Stimulated activated CD8-positive, alpha-beta memory T cell treated with anti-CD3 and anti-CD28 coated beads, Interleukin-2, amount 100 ng/mL, for 48 hours (primary cell): ENCODE data around the gene PDGFA.

Experiments
- DNase-seq, 2 donors: peaks; one replicate each; pipeline ENCODE4 v3.0.0-alpha.2; 2020; ENCODE audit warnings: low read depth in 2 of 2

Gene PDGFA

DNA sequence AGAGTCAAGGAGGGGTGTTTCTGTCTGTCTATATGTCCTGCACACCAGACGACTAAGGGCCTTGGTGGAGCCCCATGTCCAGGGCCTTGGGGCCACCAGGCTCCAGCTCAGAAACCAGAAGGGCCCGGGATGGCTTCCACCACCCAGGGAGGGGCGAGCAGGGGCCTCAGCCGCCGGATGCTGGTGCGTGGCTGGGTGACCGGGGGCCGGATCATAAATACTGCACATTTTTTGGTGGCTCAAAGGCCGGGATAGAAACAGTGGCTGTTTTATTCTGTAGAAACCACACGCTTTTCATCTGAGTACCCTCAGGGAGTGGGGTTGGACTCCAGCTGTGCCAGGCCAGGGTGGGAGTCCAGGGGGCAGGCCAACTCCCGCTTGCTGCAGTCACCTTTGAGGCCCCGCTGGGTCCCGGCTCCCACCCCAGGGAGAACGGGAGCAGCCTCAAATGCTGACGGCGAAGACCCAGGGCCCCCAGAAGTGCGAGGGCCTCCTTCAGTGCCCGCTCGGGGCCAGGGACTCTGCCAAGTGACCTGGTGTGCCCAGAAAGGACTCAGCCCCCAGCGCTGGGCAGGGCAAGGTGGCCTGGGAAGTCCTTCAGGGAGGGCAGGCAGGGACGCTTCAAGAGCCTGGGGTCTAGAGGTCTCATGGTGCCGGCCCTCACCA, 28.2 kb downstream of the PDGFA start:
- no peak for DNase-seq

DNA sequence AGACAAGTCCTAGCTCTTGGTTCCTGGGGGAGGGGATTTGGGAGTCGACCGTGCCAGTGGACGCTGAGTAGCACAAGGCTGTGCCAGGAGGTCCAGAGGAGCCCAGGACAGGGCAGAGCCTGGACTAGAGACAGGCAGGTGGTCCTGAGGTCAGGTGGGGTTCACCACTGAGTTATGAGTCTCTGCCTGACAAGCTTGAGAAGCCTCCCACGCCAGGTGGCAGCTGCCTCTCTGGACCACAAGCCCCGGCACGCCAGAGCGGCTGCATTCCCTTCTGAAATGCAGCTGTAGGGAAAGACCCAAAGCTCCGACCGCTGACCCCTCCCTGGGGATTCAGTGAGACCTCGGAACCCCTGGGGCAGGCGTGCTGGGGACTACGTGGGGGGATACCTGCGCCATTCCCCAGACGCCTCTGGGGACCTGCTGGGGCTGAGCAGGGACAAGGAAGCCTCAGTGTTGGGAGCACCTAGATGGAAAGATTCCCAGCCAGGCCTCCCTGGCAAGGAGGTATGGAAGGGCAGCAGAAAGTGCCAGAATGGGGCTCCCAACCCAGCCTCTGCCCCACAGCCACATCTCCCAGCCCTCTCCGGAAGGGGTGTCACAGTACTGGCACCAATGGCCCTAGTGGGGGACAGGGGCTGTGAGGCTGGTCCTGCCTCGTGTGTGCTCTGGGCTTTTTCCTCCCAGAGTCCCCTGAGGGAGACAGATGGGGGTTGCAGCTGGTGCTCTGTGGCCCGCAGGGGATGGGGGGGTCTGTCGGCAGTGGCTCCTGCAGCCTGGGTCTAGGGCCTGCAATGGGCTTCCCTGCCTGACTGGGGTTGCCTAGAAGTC, 29.0 kb downstream of the PDGFA start:
- DNase-seq = no peak

DNA sequence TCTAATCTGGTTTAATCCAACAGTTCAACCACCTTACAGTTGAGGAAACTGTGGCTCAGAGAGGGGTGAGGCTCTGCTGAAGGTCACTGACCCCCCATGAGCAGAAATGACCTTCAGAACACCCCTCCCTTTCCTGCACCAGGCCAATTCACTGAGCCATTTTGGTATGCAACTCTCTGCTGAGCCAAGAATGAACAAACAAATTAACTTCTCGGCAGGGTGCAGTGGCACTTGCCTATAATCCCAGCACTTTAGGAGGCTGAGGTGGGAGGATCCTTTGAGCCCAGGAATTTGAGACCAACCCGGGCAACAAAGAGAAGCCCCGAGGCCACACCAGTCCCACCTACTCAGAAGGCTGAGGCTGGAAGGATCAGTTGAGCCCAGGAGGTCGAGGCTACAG, 29.8 kb downstream of the PDGFA start:
- no peak for DNase-seq

DNA sequence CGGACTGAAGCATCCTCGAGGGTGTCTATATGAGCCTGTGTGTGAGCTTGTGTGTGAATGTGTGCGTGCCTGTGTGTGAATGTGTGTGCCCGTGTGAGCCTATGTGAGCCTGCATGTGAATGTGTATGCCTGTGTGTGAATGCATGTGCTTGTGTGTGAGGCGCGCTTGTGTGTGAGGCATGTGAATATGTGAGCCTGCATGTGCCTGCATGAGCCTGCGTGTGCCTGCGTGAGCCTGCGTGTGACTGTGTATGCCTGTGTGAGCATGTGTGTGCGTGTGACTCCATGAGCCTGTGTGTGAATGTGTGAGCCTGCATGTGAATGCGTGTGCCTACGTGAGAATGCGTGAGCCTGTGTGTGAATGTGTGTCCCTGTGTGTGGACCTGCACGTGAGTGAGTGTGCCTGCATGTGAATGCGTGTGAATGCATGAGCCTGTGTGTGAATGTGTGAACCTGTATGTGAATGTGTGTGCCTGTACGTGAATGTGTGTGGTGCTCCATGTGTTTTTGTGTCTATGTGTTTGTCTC, 33.4 kb downstream of the PDGFA start:
- no peak for DNase-seq

DNA sequence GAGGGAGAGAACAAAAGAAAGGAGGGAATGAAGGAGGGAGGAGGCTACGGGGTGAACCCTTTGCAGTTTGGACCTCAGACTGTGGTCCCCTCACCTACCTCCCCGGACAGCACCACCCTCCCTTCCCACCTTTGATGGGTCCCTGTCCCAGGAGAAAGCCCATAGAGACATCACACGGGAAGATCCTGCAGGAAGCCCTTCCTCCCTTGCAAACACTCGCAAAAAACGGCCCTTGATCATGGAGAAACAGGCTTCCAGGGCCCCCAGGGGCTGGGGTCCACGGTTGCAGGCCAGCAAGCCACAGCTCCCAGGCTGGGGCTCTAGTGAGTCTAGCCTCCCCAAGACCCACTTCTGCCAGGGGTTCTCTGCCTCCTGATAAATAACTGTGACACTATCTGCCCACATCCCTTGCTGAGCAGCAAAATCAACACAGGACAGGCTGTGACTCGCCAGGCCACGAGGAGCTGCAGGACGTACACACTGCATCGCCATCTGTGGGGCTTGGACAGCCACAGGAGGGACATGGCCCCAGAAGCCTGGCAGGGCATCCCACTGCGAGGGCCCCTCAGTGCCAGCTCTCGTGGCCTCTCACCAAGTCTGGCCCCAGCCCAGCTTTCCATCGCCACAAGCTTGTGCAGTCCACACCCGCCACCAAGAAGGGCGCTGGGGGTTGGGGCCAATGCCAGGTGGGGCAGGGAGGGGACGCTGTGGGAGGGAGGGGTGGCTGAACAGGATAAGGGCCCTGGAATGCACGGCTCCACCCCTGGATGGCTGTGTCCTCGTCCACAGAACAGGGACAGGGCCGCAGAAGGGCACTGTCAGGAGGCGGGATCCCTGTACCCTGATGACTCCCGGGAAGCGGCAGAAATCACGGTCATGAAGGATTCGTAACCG, 34.2 kb downstream of the PDGFA start:
- no peak for DNase-seq

DNA sequence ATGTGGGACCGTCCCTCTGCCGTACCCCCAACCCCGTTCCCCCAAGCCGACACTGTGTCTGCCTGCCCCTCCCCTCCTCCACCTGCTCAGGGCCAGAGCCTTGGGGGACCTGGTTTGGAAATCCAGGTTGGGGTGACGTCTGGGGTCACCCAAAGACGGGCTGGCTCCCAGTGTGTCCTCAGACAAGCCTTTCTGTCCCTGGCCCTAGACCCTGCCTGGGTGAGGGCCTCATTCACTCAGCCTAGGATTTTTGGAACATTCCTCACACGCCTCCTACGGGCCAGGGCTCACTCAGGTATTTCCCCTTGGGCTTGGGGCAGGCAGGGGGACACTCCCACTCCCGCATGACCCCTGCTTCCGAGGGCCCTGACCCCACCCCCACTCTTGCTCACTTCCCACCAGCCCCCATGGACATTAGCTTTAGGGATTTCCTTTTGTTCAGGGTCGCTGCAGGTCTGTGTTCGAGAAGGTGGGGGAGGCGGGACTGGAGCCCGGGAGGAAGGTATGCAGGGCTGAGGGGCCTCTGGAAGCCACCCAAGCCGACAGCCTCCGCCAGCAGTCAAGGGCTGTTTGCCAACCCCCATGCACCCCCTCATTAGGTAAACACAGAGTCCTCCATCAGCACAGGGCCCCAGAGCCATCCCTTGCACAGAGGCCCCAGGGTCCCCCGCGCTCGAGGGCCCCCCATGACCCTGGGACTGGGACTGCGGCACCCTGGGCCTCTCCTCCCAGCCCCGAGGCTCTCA, 35.1 kb downstream of the PDGFA start:
- DNase-seq = no peak

DNA sequence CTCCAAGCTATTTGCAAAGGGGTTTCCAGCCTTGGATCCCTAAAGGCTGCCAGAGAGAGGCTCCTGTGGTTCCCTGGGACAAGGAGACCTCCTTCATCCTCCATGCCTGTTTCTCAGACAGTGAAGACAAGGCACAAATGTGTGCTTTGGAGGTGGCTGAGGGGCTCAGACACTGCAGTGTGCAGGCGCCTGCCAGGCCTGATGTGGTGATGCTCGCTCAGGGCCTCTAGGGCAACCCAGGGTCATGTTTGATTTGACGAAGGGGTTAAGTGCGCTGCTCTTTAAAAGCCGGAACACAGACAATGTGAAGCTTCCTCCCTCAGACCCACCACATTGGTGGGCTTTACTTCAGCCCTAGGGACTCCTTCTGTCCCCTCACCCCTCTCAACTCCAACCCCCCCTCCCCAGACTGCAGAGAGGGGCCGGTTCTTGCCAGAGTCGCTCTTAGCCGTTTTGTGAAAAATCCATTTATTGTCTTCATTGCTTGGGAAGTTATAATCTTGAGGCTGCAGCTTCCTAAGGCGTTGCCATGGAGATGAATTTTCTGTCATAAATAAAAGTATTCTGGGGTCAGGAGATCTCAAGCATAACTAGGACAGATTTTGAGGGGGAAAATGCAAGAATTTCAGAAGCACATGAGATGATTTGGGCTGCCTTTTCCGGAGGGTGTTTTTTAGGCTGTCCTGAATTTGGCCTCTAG, 35.8 kb downstream of the PDGFA start:
- DNase-seq = no peak

DNA sequence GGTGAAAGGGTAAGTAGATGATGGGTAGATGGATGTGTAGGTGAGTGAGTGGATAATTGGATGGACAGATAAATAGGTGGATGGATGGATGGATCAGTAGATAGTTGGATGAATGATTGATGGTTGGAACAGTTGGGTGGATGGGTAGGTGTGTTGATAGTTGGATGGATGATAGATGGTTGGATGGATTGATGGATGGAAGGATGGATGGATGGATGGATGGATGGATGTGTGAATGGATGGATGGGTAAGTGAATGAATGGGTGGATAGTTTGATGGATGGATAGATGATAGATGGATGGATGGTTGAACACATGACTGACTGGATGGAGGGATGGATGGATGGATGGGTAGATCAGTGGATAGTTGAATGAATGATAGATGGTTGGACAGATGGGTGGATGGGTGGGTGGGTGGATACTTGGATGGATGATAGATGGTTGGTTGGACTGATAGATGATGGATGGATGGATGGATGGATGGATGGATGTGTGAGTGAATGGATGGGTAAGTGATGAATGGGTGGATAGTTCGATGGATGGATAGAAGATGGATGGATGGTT, 37.0 kb downstream of the PDGFA start:
- no peak for DNase-seq

DNA sequence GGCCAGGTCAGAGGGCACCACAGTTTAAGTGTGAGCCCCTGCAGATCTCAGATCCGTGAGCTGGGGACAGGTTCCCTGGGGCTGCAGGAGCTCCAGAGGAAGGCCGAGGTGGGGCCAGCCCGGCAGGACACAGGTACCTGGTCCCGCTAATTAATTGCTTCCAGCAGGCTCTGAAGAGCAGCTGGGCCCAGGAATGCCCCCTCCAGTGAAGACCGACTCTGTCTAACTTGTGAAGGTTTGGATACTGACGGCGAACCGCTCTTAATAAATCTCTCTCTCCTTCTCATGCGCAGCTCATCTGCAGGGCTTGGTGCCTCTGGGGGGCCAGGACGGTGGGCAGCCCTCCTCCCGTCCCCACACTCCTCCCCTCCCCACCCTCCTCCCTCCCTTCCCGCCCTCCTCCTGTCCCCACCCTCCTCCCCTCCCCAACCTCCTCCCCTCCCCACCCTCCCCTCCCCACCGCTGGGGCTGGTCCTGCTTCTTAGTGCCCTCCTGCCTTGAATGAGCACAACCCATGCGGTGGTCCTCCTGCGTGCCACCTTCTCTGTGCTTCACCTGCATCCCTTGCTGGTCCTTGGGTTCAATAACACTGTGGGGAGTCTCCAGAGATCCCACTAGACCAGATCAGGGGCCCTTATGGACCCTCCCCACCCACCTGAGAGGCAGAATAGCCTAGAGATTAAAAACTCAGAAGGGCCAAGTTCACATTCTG, 38.3 kb downstream of the PDGFA start:
- DNase-seq = no peak

DNA sequence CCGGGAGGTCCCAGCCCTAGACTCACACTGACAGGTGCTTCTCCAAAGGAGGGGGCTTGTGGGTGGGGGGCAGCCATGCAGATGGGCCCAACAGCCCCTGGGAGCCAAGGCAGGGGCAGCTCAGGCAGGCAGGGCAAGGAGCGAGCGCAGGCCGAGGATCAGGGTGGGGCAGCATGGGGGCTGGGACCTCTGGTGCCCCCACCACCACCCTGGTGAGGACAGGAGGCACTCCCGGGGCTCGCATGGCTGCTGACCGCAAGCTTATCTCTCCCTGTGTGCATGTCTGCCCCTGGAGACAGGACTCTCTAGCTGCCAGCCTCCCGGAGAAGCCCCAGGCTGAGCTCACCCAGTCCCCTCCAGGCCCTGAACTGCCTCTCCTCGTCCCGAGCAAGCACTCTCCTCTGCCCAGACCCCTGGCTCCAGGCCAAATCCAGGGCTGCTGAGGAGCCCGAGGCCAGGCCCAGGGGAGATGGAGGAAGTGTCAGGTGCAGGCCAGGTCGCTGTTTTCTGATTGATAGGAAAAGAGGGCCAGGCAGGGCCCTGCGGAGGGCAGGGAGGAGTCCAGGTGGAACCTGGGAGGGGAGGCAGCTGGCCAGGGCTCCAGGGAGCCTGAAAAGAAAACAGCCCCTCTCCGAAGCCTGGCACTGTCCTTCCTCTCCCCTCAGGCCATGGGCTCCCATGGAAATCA, 39.0 kb downstream of the PDGFA start:
- DNase-seq = no peak

DNA sequence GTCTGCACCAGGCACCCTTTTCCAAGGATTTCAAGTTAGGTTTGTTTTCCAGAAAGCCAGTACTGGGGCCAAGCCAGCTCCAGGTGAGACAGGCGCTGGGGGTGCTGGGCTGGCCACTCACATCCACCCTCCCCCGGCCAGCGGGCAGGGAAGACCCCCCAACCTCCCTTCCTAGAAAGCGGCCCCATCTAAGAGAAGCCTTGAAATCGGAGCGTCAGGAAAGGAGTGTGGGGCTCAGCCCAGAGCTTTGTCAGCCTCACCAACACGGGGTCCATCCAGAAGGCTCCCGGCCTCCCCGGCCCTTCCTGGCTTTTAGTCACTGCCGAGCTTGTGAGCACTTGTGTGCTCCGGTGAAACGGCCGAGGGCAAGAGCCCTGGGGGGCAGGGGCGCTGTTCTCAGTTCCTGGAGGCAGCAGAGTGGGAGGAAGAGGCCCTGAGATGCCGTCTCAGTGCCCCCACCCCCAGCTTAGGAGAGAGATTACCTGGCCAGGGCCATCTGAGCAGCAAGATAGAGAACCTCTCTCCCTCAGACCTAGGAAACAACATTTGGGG, 39.6 kb downstream of the PDGFA start:
- no peak for DNase-seq

DNA sequence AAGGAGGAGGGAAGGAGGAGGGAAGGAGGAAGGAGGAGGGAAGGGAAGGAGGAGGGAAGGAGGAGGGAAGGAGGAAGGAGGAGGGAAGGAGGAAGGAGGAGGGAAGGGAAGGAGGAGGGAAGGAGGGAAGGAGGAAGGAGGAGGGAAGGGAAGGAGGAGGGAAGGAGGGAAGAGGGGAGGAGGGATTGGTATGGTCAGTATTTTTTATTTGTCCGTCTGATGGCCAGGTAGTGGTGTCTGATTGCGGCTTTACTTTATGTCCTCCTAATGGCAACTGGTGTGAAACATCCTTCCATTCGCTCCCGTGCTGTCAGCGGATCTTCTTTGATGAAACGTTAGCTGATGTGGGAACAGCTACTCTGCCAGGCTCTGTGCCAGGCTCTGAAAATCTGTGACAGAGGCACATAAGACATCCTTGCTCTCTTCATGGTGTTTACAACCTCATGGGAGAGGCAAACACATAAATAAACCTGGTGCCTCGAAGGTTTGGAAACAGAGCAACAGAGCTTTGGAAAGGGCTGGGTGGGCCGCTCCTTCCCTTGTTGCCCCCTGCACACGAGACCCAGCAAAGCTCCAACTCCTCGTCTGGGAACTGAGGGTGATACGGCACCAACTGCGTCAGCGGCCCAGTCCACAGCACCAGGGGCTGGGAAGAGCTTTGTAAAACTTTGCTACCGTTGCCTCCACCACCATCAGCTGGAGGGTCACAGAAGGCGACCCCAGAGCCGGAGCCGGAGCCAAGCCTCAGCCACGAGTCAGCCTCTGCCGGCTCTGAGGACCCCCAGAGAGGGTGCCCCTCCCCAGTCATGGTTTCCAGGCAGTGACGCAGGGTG, 40.3 kb downstream of the PDGFA start:
- DNase-seq = no peak

DNA sequence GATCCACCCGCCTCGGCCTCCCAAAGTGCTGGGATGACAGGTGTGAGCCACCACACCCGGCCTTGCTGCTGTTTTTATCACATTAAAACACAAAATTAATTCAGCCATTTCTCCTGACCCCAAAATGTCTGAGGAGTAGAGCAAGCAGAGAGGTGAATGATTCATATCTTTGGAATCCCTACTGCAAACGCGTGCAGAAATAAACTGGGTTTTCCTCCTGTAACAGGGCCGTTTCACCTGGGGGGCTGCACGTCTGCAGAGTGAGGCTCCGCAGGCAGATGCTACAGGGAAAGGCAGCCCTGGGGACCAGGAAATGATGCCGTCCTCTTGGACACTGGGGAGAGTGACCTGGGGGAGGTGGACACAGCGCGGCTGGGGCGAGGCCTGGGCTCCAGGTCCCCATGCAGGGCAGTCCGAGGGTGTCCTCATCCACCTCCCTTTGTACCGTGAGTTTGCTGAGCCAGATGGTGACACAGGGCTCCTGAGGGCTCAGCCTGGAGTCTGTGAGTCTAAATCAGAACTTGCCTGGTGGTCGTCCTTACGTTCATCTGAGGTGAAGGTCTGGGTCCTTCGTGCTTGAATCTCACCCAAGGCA, 41.9 kb downstream of the PDGFA start:
- no peak for DNase-seq

DNA sequence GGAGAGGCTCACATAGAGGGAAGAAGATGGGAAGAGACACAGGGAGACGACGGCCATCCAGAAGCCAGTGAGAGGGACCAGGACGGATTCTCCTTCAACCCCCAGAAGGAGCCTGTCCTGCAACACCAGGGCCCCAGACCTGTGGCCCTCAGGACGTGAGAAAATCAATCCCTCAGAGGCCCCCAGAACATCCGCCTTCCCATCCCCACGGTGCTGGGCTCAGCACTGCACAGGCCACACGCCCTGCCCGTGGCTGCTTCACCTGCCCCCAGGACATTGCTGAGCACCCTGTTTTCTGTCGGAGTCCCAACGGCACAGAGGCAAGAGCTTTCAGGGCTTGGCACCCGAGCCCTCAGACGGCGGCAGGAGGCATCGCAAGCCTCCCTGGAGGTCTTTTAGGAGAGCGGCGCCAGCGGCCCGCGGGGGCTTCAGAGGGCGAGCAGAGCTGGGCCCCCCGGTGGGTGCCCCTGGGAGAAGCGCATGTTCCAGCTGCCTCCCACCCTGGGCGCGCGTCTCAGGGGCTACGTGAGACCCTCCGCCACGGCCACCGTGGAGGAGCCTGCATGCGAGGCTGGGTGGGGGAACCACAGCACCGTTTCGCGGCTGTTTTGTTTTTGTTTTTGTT, 42.8 kb downstream of the PDGFA start:
- DNase-seq = no peak

DNA sequence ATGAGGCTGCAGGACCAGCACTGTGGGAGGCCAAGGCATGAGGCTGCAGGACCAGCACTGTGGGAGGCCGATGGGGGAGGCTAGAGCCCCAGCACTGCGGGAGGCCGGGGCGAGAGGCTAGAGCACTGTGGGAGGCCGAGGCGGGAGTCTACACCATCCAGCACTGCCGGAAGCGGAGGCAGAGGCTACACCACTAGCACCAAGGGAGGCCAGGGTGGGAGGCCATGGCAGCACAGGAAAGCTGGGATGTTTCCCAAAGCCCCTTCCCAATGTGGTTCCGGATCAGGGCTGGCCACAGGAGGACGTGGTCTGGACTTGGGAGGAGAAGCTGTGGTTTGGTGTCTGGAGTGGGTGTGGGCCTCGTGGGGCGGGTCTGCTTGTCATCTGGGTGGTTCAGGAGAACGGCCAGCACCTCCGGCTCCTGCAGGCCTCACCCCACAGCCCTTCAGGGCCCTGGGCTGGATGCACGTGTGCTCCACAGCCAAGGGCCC, 43.6 kb downstream of the PDGFA start:
- no peak for DNase-seq

DNA sequence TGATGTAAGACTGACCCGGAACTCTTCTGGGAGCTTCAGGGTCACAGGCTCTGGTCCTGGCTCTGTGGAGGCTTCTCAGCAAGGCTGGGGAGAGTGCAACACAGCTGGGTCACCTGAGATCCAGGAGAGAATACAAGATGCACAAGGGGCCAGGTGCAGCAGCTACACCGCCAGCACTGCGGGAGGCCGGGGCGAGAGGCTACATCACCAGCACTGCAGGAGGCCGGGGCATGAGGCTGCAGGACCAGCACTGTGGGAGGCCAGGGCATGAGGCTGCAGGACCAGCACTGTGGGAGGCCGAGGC, 44.3 kb downstream of the PDGFA start:
- no peak for DNase-seq
